ENCODE data around the gene ZNF792.
"Not testable (repeated sequence)": the region's sequence is repeated elsewhere in the genome, so short reads cannot be mapped to it uniquely, and the experiment has no call there.

ZNF792 gene

DNA sequence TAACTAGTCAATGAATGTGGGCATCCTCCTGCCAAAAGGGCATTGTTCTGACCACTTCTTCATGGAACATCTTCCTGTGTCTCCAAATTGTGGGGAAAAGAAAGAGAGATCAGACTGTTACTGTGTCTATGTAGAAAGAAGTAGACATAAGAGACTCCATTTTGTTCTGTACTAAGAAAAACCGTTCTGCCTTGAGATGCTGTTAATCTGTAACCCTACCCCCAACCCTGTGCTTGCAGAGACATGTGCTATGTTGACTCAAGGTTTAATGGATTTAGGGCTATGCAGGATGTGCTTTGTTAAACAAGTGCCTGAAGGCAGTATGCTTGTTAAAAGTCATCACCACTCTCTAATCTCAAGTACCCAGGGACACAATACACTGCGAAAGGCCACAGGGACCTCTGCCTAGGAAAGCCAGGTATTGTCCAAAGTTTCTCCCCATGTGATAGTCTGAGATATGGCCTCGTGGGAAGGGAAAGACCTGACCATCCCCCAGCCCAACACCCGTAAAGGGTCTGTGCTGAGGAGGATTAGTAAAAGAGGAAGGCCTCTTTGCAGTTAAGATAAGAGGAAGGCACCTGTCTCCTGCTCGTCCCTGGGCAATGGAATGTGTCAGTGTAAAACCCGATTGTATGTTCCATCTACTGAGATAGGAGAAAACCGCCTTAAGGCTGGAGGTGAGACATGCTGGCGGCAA lies 43.8 kb downstream of the ZNF792 start:
- not testable (repeated sequence) for DNase-seq

DNA sequence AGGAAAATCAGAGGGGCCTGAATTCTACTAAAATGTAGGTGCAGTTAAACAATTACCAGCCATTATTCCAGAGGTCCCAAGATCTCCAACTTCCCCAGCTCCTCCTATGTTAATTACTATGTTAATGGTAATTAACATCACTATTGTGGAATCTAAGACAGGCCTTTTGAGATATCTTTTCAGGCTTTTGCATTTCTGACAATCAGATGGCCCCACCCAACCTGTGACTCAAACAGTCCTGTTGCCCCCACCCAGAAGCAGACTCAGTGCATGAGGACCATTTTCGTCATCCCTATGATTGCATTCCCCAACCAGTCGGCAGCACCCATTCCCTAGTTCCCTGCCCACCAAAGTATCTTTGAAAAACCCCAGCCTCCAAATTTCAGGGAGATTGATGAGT lies 45.8 kb downstream of the ZNF792 start:
- DNase-seq, result no peak

DNA sequence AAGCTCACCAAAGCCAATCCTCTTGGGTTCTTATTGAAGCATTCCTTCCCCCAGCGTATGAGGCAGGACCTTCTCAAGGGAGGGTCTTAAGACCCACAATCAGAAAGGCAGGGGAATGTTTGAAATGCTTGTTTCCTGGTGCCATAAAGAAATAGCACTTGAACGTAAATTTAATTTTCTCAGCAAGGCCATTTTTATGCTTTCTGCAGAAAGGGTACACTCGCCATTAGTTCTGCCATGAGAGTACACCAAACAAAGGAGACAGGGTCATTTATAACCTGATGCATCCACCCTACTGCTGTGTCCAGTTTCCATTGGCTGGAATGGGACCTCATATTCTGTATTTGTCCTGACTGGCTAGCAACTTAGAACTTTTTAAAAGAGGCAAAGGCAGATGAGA lies 46.9 kb downstream of the ZNF792 start:
- not testable (repeated sequence) for DNase-seq

DNA sequence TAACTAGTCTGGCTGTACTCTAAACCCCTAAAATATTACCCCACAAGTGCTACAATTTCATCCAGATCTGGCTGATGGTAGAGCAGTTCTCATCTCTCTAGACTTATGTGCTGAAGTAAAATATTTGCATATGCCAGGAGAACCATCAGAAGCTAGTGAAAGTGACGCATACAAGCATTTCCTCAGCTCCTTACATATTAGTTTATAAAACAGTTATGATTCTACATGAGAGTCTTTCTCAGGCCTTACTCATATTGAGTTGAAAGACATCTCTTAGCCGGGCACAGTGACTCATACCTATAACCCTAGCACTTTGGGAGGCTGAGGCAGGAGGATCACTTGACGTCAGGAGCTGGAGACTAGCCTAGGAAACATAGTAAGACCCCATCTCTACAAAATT lies 53.3 kb downstream of the ZNF792 start:
- DNase-seq, result no peak

Measured in activated gamma-delta T cell treated with Interleukin-2 at 50 U/mL for 16 hours (primary cell).